Activated T-cell treated with anti-CD3 and anti-CD28 coated beads for 24 hours (primary cell): Measurements from ENCODE around the gene TGM2.

ENCODE experiments used
- DNase-seq: peaks from one replicate; pipeline ENCODE4 v3.0.0-alpha.2; 2020; ENCODE audit warnings: low read depth

TGM2 gene

DNA sequence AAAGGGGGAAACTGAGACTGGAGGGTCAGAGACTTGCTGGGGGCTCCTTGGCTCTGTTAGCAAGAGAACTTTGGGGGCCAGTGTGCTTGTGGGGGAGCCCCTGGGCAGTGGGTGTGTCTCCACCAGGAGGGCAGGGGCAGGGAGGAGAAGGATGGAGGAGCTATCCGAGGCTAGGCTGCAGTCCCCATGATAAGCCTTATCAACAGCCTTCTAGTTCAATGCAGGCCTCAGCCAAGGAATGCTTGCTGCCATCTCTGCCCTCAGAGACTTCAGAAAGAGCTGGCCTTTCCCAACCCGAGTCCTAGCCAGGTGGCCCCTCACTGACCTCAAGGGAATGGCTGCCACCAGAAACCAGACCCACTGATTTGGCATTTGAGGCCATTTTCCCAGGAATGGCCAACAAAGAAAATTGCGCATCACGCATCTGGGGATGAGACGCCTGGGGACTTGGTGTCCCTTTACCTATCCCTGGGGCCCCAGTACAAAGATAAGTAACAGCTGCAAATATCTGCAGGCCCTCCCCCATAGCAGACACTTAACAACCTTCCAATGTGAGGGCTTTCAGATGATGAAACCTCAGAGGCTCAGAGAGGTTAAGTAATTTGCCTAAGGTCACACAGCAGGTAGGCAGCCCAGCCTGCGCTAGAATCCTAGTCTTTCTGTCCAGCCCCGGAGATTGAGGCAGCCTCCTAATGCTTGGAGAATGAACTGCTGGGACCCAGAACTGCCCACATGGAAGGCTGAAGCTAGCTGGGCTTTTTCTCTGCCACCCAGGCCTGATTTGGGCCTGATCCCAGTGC lies 4.9 kb downstream of the TGM2 start:
- DNase-seq, result no peak

DNA sequence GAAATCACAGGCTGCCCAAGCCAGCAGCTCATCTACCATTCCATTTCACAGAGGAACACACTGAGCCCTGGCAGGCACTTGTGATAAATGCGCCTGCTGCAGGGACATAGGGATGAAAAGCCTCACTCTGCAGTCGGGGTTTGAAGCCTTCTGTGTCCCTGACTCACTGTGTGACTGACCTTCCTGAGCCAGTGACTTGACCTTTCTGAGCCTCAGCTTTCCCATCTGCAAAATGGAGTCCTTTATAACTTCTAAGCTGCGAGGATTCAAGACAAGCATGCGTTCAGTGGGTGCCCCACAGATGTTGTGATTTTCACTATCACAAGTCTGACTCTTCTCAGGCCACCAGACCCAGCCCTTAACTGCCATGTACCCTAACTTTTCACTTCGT lies 5.5 kb downstream of the TGM2 start:
- no peak for DNase-seq

DNA sequence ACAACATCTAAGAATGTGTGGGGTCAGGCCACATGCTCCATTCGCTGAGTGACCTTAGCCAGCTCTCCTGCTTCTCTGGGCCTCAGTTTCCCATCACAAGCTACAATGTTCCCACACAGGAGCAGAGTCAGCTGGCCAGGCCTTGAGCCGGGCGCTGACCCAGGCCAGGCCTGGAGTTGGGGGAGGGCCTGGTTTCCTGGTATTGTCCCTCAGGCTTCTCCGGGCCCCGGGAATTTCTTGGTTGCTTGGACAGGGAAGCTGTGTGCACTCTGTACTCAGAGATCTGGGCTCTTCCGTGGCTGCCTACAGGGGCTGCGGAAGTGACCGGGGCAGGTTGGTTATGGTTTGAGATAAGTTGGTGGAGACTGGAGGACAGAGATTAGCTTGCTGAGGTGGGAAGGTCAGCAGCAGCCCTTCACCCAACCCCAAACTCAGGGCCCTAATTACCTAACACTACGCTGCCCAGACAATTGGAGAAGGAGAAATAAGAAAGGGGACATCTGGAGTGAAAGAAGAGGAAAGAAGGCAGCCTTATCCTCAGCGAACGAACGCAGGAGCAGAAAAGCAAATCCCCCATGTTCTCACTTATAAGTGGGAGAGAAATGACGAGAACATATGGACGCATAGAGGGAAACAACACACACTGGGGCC lies 6.2 kb downstream of the TGM2 start:
- DNase-seq, result no peak

DNA sequence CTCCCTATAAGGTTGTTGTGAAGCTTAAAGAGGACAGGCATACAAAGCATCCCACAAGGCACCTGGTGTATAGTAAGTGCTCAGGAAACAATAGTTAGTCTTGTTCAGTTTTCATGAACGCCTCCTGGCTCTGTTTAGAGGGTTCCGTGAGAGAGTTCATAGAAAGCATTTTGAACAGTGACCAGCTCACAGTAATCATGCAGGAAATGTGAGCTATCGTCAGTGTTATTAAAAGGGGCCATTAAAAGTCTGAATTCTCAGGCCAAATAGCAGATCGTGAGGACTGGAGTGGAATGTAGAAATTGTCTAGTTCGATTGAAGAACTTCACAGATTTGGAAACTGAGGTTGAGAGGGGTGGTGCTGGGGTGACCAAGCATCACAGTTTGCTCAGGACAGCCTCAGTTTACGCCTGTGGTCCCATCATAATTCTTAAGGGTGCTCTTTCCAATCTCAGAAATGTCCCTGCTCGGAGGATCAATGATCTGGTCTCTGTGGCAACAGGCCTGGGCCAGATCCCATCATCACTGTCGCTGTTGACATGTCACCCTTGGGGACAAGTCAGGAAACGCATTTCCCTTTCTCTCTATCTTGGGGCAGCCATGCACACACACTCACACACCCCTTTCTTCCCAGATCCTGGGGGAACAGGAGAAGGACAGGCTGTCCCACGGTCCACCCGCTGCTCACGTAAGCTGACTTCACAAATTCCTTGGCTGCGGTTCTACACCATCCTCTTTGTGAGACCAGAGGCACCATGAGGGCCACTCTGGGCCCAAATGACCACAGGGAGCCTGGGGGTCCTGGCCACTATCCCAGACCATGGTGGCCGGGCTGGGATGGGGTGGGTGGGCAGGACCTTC lies 7.2 kb downstream of the TGM2 start:
- no peak for DNase-seq

DNA sequence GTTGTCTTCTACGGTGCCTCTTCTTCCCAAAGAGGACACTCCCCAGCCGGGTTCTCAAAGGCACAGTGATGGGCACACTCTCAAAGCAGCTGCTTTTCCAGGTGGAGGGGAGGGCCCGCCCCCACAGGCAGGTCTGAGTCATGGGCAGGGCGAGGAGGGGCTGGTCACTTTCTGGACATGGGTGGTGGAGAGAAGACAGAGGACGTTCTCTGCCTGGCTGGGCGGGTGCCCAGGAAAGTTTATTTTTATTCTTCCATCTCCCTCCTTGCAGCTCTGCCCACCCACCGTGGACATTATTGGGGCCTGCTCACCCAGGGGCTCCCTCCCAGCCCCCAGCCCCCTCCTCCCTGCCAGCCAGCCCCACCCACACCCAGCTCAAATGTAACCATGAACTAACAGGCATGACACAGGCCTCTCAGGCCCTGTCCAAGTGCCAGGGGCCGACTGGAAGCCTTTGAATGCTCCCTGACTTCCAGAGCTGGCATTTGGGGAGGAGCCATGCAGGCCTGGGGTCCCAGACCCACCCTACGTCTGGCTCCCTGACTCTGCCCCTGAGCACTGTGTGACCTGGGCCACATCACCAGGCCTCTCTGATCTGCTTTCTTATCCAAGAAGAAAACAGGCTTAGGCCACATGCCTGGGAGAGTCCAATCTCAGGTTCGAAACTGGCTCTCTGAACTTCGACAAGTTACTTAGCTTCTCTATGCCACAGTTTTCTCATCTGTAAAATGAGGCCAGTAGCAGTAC lies 8.0 kb downstream of the TGM2 start:
- no peak for DNase-seq

DNA sequence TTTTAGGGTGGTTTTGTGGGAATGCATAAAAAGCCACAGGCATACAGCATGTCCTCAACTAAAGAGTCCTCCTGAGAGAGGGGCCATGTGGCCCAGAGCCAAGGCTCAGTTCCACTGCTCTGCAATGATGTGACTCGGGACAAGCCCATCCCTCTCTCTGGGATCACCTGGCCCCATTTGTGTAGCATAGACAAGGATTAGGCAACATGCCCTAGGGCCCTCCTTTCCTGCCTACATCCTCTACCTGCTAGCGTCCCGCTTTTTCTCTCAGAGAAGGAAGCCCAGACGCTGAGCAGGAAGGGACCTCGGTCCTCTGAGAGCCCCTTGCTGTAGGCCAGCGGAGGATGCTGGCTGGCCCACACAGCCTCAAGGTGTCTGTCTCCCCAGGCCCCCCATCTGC lies 8.8 kb downstream of the TGM2 start:
- DNase-seq, result no peak

DNA sequence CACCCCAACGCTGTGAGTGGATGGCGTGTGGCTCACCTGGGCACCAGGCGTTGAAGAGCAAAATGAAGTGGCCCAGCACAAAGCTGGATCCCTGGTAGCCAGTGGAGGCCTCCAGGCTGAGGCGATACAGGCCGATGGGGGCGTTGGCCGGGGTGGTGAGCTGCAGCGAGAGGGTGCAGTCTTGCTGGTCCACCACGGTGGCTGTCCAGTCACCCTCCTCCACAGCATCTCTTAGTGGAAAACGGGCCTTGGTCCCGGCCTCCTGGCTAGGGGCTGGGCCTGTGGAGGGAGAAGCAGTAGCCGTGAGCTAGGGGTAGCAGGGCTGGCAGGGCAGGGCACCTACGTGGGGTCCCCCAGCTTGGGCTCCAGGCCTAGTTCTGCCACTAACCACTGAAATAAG lies 9.3 kb downstream of the TGM2 start:
- DNase-seq, result no peak

DNA sequence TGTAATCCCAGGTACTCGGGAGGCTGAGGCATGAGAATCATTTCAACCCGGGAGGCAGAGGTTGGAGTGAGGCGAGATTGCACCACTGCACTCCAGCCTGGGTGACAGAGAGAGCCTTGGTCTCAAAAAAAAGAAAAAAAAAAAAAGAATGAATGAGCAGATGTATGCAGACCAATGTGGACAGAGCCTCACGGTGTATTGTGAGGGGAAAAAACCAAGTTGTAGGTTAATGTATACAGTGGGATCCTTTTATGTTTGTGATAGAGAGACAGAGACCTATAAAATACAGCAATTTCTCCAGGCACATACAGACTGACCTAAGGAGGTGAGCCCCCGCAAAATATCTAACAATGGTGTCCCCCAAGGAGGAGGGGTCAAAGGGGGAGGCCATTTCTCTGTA lies 11.7 kb downstream of the TGM2 start:
- DNase-seq, result no peak

DNA sequence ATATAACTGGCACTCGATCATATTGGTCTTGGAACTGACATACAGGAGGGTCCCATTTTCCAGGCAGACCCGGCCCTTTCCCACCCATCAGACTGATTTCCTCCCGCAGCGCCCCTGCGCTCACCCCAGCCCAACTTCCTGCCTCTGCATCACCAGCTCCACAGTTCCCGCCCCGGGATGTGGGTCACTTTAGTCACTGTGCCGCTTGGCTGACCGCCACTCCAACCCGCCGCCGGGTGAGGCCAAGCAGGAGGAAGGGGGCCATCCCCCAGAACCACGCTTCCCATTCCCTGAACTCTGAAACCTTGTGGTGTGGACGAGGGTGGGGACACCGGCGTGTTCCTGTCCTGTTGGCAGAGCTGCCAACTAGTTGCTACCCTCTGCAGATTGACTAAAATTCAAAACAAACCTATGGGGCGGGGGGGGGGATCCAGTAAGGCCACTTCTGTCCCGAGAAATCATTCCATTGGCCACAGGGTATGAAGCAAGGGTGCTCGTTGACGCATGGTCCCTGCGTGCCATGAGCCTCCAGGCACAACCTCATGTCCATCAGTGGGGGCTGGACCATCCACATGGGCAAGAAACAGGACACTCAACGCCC lies 12.3 kb downstream of the TGM2 start:
- no peak for DNase-seq

DNA sequence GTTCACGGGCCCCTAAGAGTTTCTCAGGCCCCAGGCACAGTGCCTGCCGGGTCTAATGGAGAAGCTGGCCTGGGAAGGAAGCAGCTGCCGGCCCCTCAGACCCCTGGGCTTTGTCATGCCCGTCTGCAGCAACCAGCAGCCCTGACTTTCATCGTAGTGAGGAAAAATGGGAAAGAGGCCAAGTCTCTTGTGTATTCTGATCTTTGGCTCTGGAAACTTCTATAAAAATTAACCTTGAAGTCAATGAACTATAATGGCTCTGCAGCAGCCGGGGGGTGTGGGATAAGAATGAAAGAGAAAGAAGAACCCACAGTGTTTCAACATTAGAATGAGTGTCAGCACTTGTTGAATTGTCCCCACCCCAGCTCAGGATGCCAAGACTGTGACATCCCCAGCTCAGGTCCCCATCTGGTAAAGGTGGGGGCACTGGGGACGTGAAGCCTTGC lies 12.9 kb downstream of the TGM2 start:
- DNase-seq, result no peak

DNA sequence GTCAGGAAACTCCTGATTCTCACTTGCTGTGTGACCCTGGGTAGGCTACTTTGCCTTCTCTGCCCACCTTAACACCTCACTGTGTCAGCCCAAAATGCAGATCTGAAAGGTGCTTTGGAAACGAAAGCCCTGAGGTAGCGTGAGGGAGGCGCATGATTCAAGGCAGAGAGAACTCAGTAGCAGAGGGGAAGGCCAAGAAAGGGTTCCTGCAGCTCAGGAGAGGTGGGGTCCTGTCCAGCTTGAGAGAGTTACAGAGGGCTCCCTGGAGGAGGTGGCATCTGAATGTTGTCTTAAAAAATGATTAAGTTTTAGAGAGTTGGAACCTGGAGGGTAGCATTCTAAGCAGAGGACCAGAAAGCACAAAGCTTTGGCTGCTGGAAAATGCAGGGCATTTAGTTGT lies 13.6 kb downstream of the TGM2 start:
- DNase-seq, result no peak

DNA sequence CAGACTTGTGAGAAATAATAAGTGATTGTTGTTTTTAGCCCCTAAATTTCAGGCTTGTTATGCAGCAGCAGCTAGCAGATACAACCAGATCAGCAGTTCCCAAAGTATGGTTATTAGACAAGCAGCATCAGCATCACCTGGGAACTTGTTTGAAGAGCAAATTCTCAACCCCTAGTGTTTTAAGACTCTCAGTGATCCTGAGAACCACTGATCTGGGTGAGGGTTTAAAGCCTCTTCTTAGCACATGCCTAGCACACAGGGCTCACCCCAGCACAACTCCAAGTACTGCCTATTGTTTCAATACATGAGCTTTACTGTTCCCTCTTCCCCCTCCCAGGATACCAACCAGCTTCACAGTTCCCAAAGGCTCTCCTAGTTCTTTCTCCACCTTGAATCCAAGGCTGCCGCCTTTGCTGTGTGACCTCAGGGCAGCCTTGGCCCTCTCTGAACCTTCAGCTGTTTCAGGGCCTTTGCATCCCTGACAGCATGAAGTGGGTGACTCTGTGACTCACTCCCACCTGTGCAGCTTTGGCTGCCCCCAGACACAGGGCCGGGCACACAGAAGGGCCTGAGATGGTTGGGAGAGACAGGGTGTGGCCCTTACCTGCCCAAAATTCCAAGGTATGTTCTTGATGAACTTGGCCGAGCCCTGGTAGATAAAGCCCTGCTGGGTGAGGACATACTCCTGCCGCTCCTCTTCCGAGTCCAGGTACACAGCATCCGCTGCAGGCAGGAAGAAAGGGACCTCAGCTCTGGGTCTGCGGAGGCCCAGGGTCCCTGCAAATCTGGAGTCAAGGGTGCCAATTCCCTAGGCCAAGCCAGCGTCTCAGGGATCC lies 14.5 kb downstream of the TGM2 start:
- DNase-seq, result no peak

DNA sequence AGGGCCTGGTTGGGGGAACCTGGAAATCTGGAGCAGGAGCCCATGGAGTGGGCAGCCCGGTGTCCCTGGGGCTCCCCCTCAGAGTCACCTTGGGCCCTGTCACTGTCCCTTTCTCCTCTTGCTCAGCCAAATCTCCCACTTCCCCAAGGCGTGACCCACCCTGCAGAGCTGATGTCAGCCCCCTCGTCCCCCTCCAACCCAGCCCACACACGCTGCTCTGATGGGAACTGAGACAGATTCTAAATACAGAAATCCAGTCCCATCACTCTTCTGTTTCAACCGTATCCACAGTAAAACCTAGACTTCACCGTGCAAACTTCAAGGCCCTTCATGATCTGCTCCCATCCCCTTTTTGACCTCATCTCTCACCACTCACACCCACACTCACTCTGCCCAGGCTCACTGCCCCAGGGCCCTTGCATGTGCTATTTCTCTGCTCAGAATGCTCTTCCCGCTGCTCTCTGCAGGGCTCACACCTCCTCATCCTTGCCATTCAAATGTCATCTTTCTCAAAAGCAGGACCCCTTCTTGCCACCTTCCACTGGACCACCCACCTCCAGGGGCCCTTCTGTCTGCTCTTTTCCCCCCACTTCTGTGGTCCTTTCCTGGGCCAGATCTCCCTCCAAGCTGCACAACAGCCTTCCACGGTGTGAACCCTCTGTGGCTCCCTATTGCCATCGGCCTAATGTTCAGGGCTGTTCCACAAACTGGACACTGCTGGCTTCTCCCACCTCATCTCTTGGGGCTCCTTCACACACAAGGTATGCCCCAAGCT lies 16.6 kb downstream of the TGM2 start:
- no peak for DNase-seq

DNA sequence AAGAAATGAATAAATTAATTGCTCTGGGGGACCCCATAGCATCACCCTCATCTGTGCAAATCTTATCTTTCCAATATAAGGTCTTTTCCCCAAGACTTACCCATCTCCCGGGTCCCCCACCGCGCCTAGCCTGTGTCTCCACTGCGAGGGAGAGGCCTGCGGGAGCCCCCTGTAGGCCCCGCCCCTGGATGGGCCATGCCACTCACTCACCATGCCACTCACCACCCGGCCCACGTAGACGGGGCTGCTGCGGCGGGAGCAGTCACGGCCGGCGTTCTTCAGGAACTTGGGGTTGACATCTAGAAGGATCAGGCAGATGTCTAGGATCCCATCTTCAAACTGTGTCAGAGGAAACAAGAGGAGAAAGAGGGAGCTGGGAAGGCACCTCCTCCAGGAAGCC lies 17.3 kb downstream of the TGM2 start:
- no peak for DNase-seq

DNA sequence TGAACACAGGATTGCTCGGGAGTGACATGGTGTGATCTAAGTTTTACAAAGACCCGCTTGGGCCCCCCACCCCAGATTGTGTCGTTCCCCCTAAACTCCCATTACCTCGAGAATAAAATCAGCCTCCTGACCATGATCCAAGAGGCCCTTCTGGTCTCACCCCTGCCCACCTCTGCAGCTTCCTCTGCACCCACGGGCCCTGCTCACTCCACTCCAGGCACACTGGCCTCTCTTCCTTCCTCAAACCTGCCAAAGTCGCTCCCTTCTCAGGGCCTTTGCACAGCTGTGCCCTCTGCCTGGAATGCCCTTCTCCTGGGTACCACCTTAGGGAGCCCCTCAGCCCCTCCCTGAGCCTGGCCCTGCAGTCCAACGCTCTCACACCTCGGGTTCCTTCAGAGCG lies 17.9 kb downstream of the TGM2 start:
- DNase-seq, result no peak

DNA sequence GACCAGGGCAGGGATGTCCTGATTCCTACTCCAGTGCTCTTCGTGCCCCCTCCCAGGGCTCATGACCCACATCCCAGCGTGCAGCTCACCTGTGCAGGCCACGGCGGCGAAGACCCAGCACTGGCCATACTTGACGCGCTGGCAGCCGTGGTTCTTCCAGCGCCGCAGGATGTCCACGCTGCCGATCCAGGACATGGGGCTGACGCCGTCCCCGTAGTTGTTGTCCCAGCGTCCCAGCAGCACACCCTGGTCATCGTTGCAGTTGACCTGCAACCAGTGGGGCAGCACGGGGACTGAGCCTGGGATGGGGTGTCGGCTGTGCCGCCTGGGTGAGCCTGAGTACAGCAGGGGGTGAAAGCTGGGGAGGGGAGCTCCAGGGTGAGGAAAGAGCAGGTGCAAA lies 18.4 kb downstream of the TGM2 start:
- DNase-seq, result no peak

DNA sequence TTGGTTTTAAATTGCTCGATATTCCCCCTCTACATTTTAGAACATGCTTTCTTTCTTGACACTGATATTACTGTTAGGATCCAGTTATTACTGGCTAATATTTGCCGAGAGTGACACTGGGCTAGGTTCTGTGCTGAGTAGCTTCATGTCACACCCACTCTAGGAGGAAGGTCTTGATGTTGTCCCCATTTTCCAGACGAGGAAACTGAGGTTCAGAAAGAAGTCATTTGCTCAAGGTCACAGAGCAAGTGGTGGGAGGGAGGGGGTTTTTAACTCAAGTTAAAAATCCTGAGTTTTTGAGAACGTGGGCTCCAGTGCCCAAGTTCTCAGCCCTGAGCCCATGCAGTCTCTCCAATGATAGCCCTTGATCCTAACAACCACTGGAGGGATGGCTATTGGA lies 18.9 kb downstream of the TGM2 start:
- no peak for DNase-seq

DNA sequence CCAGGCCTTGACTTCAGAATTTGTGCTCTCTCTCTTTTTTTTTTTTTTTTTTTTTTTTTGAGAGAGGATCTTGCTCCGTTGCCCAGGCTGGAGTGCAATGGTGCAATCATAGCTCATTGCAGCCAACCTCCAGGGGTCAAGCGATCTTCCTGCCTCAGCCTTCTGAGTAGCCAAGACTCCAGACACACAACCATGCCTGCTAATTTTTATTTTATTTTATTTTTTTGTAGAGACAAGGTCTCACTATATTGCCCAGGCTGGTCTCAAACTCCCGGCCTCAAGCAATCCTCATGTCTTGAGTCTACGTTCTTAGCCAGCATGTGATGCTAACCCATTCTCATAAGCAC lies 19.4 kb downstream of the TGM2 start:
- no peak for DNase-seq

DNA sequence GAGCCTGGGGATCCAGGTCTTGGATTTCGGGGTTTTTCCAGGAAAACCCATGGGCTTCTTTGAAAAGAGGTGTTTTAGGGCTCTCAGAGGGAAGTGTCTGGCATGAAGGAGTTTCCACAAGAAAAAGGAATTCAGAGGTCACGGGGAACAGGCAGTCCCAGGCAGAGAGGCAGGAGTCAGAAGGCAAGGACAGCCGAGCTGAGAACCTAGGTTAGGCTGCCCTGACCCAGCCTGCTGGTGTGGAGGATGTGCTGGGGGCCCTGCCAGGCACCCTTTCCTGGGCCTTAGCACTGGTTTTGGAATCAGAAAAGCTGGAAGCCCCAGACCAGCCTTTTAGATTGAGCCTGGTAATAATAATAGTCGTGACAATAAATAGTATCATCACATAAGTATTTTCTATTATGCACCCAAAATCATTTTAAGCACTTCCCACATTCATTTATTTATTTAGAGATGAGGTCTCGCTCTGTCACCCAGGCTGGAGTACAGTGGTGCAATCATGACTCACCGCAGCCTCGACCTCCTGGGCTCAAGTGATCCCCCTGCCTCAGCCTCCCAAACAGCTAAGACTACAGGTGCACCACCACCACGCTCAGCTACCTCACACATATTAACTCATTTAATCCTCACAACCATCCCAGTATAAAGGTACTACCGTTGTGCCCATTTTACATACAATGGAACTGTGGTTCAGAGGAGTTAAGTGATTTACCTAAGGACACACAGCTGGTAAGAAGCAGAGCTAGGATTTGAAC lies 19.9 kb downstream of the TGM2 start:
- DNase-seq, result no peak

DNA sequence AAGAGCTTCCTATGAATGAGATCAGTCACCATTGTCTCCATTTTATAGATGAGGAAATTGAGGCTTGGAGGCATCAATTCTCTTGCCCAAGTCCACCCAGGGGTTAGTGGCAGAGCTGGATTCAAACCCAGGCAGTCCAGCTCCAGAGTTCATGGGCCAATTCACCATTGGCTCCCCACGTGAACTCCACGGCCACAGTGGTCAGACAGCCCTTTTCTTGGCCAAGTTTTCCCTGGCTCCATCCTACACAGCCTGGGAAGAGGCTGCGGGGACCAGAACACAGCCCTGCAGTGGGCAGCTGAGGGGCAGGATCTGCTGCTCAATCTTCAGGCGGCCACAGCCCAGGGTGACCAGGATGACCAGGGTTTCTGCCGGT lies 20.5 kb downstream of the TGM2 start:
- DNase-seq, result no peak
